Measurements from ENCODE around the gene WNT3A.

DNA sequence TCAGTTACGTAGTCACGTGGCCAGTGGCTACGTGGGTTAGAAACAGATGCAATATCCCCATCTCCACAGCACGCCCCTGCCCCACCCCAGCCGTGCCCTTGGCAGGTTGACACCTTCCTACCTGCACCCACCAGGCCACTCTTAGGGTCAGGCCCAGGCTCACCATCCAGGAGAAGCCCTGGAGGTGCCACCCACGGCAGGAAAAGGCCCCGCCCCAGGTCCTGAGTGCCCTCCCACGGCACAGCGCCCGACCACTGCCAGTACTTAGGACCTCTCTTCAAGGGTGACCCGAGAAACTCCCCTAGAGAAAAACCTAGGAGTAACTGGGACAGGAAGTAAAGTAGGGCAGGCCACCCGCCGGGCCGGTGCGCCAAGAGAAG is 94.8 kb downstream of the WNT3A start:
- no peak for TF ChIP-seq SIN3A (IDR thresholded peaks at IDR 0.05; ENCODE audit: borderline replicate concordance, low read depth, low read length)
- no peak for TF ChIP-seq RAD21 (IDR thresholded peaks at IDR 0.05; ENCODE audit: low read length)
- TF ChIP-seq, protein P1, sequence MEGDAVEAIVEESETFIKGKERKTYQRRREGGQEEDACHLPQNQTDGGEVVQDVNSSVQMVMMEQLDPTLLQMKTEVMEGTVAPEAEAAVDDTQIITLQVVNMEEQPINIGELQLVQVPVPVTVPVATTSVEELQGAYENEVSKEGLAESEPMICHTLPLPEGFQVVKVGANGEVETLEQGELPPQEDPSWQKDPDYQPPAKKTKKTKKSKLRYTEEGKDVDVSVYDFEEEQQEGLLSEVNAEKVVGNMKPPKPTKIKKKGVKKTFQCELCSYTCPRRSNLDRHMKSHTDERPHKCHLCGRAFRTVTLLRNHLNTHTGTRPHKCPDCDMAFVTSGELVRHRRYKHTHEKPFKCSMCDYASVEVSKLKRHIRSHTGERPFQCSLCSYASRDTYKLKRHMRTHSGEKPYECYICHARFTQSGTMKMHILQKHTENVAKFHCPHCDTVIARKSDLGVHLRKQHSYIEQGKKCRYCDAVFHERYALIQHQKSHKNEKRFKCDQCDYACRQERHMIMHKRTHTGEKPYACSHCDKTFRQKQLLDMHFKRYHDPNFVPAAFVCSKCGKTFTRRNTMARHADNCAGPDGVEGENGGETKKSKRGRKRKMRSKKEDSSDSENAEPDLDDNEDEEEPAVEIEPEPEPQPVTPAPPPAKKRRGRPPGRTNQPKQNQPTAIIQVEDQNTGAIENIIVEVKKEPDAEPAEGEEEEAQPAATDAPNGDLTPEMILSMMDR (IDR thresholded peaks at IDR 0.05) = no peak
- TF ChIP-seq ELF1 (IDR thresholded peaks at IDR 0.05) = no peak
- no peak for TF ChIP-seq POLR2AphosphoS5 (IDR thresholded peaks at IDR 0.05; ENCODE audit: low read depth, low read length)
- no peak for TF ChIP-seq TCF12 (IDR thresholded peaks at IDR 0.05)
- no peak for TF ChIP-seq EP300 (IDR thresholded peaks at IDR 0.05; ENCODE audit: borderline replicate concordance in 1 of 2, low read depth in 1 of 2, low read length in 1 of 2)
- no peak for TF ChIP-seq CHD2 (IDR thresholded peaks at IDR 0.05; ENCODE audit: low read length, partially characterized antibody)
- no peak for TF ChIP-seq MEF2A (IDR thresholded peaks at IDR 0.05; ENCODE audit: borderline replicate concordance, low read depth)
- no peak for TF ChIP-seq TAF1 (IDR thresholded peaks at IDR 0.05; ENCODE audit: borderline replicate concordance, low read depth, low read length)
- TF ChIP-seq JUND (IDR thresholded peaks at IDR 0.05) = no peak
- no peak for TF ChIP-seq RFX5 (IDR thresholded peaks at IDR 0.05; ENCODE audit: low read length)
- TF ChIP-seq, protein P2, sequence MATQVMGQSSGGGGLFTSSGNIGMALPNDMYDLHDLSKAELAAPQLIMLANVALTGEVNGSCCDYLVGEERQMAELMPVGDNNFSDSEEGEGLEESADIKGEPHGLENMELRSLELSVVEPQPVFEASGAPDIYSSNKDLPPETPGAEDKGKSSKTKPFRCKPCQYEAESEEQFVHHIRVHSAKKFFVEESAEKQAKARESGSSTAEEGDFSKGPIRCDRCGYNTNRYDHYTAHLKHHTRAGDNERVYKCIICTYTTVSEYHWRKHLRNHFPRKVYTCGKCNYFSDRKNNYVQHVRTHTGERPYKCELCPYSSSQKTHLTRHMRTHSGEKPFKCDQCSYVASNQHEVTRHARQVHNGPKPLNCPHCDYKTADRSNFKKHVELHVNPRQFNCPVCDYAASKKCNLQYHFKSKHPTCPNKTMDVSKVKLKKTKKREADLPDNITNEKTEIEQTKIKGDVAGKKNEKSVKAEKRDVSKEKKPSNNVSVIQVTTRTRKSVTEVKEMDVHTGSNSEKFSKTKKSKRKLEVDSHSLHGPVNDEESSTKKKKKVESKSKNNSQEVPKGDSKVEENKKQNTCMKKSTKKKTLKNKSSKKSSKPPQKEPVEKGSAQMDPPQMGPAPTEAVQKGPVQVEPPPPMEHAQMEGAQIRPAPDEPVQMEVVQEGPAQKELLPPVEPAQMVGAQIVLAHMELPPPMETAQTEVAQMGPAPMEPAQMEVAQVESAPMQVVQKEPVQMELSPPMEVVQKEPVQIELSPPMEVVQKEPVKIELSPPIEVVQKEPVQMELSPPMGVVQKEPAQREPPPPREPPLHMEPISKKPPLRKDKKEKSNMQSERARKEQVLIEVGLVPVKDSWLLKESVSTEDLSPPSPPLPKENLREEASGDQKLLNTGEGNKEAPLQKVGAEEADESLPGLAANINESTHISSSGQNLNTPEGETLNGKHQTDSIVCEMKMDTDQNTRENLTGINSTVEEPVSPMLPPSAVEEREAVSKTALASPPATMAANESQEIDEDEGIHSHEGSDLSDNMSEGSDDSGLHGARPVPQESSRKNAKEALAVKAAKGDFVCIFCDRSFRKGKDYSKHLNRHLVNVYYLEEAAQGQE (IDR thresholded peaks at IDR 0.05; ENCODE audit: low read depth, low read length) = no peak
- no peak for TF ChIP-seq SMC3 (IDR thresholded peaks at IDR 0.05; ENCODE audit: low read depth, low read length)

Measured in SK-N-SH (cell line).